Loucy (cell line): Measurements from ENCODE around the gene C19orf12.

ENCODE experiments used
- H2AFZ ChIP-seq: fragments of 200-600 bp; sonication (generic); 2 replicates; pipeline ENCODE4 v1.6.0; 2016; ENCODE audit warnings: antibody characterized with exemption, mild to moderate bottlenecking, low read length, moderate library complexity
- H3F3A ChIP-seq: fragments of 200-600 bp; 2 replicates; pipeline ENCODE4 v1.6.0; 2016; ENCODE audit warnings: antibody characterized with exemption, low read depth, mild to moderate bottlenecking
- H3K27me3 ChIP-seq: fragments of 200-600 bp; sonication (generic); 2 replicates; pipeline ENCODE4 v1.6.1; 2014; ENCODE audit warnings: low read length, mild to moderate bottlenecking; ENCODE audit not compliant: insufficient read depth, poor library complexity, severe bottlenecking
- H3K36me3 ChIP-seq: fragments of 200-600 bp; sonication (generic); 2 replicates; pipeline ENCODE4 v1.6.1; 2016; ENCODE audit warnings: low read length; ENCODE audit not compliant: insufficient read depth
- H3K4me1 ChIP-seq: fragments of 200-600 bp; sonication (generic); 2 replicates; pipeline ENCODE4 v1.5.1; 2014; ENCODE audit warnings: low read length, mild to moderate bottlenecking; ENCODE audit not compliant: insufficient read depth, poor library complexity, severe bottlenecking
- H3K4me2 ChIP-seq: fragments of 200-600 bp; sonication (generic); 2 replicates; pipeline ENCODE4 v1.6.0; 2014; ENCODE audit warnings: antibody characterized with exemption, low read length, low read depth, mild to moderate bottlenecking; ENCODE audit not compliant: poor library complexity, severe bottlenecking
- H3K4me3 ChIP-seq: fragments of 200-600 bp; sonication (generic); 2 replicates; pipeline ENCODE4 v1.5.1; 2014; ENCODE audit warnings: low read length, mild to moderate bottlenecking, mixed read lengths; ENCODE audit not compliant: poor library complexity, severe bottlenecking
- H3K79me2 ChIP-seq: fragments of 200-600 bp; sonication (generic); 2 replicates; pipeline ENCODE4 v1.6.1; 2014; ENCODE audit warnings: low read length; ENCODE audit not compliant: insufficient read depth
- H3K9ac ChIP-seq: fragments of 200-600 bp; sonication (generic); 2 replicates; pipeline ENCODE4 v1.6.0; 2014; ENCODE audit warnings: mild to moderate bottlenecking, low read depth, low read length, moderate library complexity; ENCODE audit not compliant: poor library complexity, severe bottlenecking
- H3K9me2 ChIP-seq: fragments of 200-600 bp; sonication (generic); replicated peaks from 2 replicates; pipeline ENCODE4 v1.6.1; 2016; ENCODE audit warnings: low read depth, low read length, mixed read lengths
- H3K9me3 ChIP-seq: fragments of 200-600 bp; sonication (generic); 2 replicates; pipeline ENCODE4 v1.6.1; 2014; ENCODE audit warnings: mild to moderate bottlenecking, antibody characterized with exemption, low read length, low read depth; ENCODE audit not compliant: insufficient read depth
- H4K20me1 ChIP-seq: fragments of 200-600 bp; sonication (generic); 2 replicates; pipeline ENCODE4 v1.6.0; 2014; ENCODE audit warnings: antibody characterized with exemption, low read length, mild to moderate bottlenecking; ENCODE audit not compliant: insufficient read depth, poor library complexity, severe bottlenecking
- CTCF ChIP-seq: fragments of 200-600 bp; sonication (generic); conservative IDR thresholded peaks from 2 replicates; pipeline ENCODE4 v1.5.1; 2014; ENCODE audit warnings: mild to moderate bottlenecking, antibody characterized with exemption, low read length
- EZH2phosphoT487 ChIP-seq: fragments of 200-600 bp; IDR thresholded peaks from 2 replicates; pipeline ENCODE4 v1.6.1; 2018; ENCODE audit warnings: antibody characterized with exemption, mild to moderate bottlenecking, moderate library complexity, borderline replicate concordance

The C19orf12 gene

DNA sequence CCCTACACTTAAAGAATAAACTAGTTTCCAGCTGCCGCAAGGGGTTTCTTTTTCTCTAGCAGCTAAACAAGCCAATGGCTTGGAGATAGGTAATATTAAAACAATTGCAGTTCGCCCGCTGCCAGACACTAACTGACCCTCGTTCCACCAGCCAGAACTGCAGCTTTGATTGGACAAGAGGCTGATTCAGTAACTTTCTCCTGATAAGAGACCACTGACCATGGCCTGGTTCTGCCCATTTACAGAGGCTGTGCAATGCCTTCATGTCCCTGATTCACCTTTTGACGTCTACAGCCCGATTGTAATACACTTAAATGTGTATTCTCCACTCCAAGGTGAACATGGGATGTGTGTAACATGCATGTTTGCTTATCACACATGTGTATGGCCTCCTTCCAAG, 12.8 kb upstream of the C19orf12 start:
- H3F3A ChIP-seq = no peaks in the 10 kb centered on the region
- H4K20me1 ChIP-seq = no peaks in the 10 kb centered on the region
- no peak overlapping the region for H3K4me2 ChIP-seq
- H3K27me3 ChIP-seq = no peaks in the 10 kb centered on the region
- H3K79me2 ChIP-seq = no peaks in the 10 kb centered on the region
- H3K4me3 ChIP-seq = no peak overlapping the region
- no peaks in the 10 kb centered on the region for H3K4me1 ChIP-seq
- TF ChIP-seq EZH2phosphoT487 = no peak
- no peak overlapping the region for H2AFZ ChIP-seq
- H3K9ac ChIP-seq = no peak overlapping the region
- H3K36me3 ChIP-seq = no peaks in the 10 kb centered on the region
- H3K9me2 ChIP-seq = no peaks in the 10 kb centered on the region
- no peaks in the 10 kb centered on the region for H3K9me3 ChIP-seq

- no peaks in the 10 kb centered on the region for H3F3A ChIP-seq
- H3K9me2 ChIP-seq = no peaks in the 10 kb centered on the region
- no peaks in the 10 kb centered on the region for H3K4me1 ChIP-seq
- H3K36me3 ChIP-seq = no peaks in the 10 kb centered on the region
- no peak overlapping the region for H3K4me2 ChIP-seq
- H3K79me2 ChIP-seq = no peaks in the 10 kb centered on the region
- no peaks in the 10 kb centered on the region for H3K9me3 ChIP-seq
- no peak overlapping the region for H2AFZ ChIP-seq
- no peak overlapping the region for H3K4me3 ChIP-seq
- no peaks in the 10 kb centered on the region for H3K27me3 ChIP-seq
- TF ChIP-seq EZH2phosphoT487 (no peak), CTCF (no peak)
- no peak overlapping the region for H3K9ac ChIP-seq
- H4K20me1 ChIP-seq = no peaks in the 10 kb centered on the region
Observed at GRCh38 chr19:29724746-29725145, 9.7 kb upstream of the C19orf12 start.

DNA sequence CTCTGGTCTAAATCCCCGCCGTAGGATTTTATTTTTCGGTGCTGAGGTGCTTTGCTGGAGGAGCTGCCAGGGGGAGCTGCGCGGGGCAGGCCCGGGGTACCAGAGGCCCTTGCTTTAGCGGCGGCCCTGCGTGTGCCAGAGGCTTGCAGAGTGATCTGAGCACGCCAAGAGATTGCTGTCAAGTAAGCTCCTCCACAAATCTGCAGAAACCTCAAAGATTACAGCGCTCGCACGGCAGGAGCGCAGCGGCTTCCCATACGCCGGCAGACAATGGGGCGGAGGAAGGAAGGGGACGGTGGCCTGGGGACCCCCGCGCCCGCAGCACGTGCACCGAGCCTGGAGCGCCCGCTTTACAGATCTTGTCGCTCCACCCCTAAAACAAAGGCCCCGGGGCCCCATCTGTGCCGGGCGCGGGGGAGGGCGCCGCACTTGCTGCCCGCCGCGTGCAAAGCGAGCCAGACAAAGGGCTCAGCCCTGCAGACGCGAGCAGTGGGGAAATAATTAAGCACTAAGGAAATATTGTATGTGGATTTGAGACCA, 9.1 kb upstream of the C19orf12 start:
- H3K9me3 ChIP-seq = no peaks in the 10 kb centered on the region
- no peak overlapping the region for H3K4me2 ChIP-seq
- H3K4me3 ChIP-seq = no peak overlapping the region
- no peaks in the 10 kb centered on the region for H3K79me2 ChIP-seq
- no peaks in the 10 kb centered on the region for H4K20me1 ChIP-seq
- H3F3A ChIP-seq = no peaks in the 10 kb centered on the region
- H3K36me3 ChIP-seq = no peaks in the 10 kb centered on the region
- no peaks in the 10 kb centered on the region for H3K9me2 ChIP-seq
- no peaks in the 10 kb centered on the region for H3K27me3 ChIP-seq
- H3K4me1 ChIP-seq = no peaks in the 10 kb centered on the region
- no peak overlapping the region for H3K9ac ChIP-seq
- no peak for TF ChIP-seq CTCF
- TF ChIP-seq EZH2phosphoT487 = no peak
- H2AFZ ChIP-seq = no peak overlapping the region

DNA sequence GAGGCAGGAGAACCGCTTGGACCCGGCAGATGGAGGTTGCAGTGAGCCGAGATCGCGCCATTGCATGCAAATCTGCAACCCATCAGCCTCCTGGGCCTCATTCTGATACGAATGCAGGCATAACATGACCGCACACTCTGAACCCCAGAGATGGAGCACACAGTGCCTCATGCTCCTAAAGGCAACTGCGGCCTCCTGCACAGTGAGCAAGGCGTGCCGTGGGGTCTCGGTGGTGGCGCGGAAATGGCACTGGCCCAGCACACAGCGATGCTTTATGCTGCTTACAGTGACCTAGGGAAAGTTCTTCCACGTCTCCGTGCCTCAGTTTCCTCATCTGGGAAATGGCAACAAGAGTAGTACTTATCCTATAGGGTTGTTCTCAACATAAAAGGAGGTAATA, 2.0 kb upstream of the C19orf12 start:
- TF ChIP-seq CTCF (no peak), EZH2phosphoT487 (no peak)
- Histone ChIP-seq H3K79me2 (peaks cover 36% of the 10 kb centered on the region; the same call in 1 of the 2 replicates), H3F3A (no peaks in the 10 kb centered on the region), H3K4me2 (no peak overlapping the region), H4K20me1 (peaks cover 3% of the 10 kb centered on the region), H3K27me3 (no peaks in the 10 kb centered on the region), H3K4me3 (no peak overlapping the region), H2AFZ (no peak overlapping the region), H3K9me3 (no peaks in the 10 kb centered on the region), H3K9ac (no peak overlapping the region), H3K36me3 (no peaks in the 10 kb centered on the region), H3K9me2 (no peaks in the 10 kb centered on the region), H3K4me1 (peaks cover 33% of the 10 kb centered on the region)
